Measurements from ENCODE around the gene ZNF829. TPM values are rescaled to one million over a fixed set of nuclear protein-coding genes. Genes with fewer than 3 reads are reported as not detected.

ZNF829 gene
- total and polyA plus RNA-seq, 2 experiments from 2014 or later: 5.9 to 8.5 TPM

- no peak overlapping the region for H3K4me3 ChIP-seq
- H3K27ac Mint-ChIP-seq: no peak overlapping the region
- H3K4me2 ChIP-seq: no peak overlapping the region
- H3K9me2 ChIP-seq (ENCODE audit: insufficient read depth): no peaks in the 10 kb centered on the region
- H3K27me3 ChIP-seq (ENCODE audit: insufficient read depth): no peaks in the 10 kb centered on the region
- no peaks in the 10 kb centered on the region for H3K4me1 ChIP-seq (ENCODE audit: insufficient read depth)
- no peaks in the 10 kb centered on the region for H3K4me1 Mint-ChIP-seq
- no peak overlapping the region for H3K27ac ChIP-seq (ENCODE audit: low read depth)
- H3F3A ChIP-seq (replicated peaks; ENCODE audit: low read depth): no peaks in the 10 kb centered on the region
- H3K79me2 ChIP-seq (replicated peaks; ENCODE audit: insufficient read depth): no peaks in the 10 kb centered on the region
- TF ChIP-seq POLR2AphosphoS5 (IDR thresholded peaks at IDR 0.05; ENCODE audit: low read depth): no peak
- no peak for TF ChIP-seq STAT1 (IDR thresholded peaks at IDR 0.05; ENCODE audit: unreplicated experiment)
- TF ChIP-seq EZH2 (IDR thresholded peaks at IDR 0.05; ENCODE audit: low read depth, unreplicated experiment): no peak
- no peak for TF ChIP-seq REST (IDR thresholded peaks at IDR 0.05; ENCODE audit: unreplicated experiment)
- no peak for TF ChIP-seq EZH2phosphoT487 (IDR thresholded peaks at IDR 0.05; ENCODE audit: unreplicated experiment)
- TF ChIP-seq ZNF331 (CRISPR knock-in tag; IDR thresholded peaks at IDR 0.05; ENCODE audit: low read depth): no peak
- no peak for TF ChIP-seq NANOG (IDR thresholded peaks at IDR 0.05; ENCODE audit: borderline replicate concordance)
- TF ChIP-seq CTCF (conservative IDR thresholded peaks at IDR 0.05; ENCODE audit: low read depth in 2 of 2): no peak
- no peak for TF ChIP-seq CREB1 (CRISPR knock-in tag; IDR thresholded peaks at IDR 0.05; ENCODE audit: low read depth)
- TF ChIP-seq, protein P1, sequence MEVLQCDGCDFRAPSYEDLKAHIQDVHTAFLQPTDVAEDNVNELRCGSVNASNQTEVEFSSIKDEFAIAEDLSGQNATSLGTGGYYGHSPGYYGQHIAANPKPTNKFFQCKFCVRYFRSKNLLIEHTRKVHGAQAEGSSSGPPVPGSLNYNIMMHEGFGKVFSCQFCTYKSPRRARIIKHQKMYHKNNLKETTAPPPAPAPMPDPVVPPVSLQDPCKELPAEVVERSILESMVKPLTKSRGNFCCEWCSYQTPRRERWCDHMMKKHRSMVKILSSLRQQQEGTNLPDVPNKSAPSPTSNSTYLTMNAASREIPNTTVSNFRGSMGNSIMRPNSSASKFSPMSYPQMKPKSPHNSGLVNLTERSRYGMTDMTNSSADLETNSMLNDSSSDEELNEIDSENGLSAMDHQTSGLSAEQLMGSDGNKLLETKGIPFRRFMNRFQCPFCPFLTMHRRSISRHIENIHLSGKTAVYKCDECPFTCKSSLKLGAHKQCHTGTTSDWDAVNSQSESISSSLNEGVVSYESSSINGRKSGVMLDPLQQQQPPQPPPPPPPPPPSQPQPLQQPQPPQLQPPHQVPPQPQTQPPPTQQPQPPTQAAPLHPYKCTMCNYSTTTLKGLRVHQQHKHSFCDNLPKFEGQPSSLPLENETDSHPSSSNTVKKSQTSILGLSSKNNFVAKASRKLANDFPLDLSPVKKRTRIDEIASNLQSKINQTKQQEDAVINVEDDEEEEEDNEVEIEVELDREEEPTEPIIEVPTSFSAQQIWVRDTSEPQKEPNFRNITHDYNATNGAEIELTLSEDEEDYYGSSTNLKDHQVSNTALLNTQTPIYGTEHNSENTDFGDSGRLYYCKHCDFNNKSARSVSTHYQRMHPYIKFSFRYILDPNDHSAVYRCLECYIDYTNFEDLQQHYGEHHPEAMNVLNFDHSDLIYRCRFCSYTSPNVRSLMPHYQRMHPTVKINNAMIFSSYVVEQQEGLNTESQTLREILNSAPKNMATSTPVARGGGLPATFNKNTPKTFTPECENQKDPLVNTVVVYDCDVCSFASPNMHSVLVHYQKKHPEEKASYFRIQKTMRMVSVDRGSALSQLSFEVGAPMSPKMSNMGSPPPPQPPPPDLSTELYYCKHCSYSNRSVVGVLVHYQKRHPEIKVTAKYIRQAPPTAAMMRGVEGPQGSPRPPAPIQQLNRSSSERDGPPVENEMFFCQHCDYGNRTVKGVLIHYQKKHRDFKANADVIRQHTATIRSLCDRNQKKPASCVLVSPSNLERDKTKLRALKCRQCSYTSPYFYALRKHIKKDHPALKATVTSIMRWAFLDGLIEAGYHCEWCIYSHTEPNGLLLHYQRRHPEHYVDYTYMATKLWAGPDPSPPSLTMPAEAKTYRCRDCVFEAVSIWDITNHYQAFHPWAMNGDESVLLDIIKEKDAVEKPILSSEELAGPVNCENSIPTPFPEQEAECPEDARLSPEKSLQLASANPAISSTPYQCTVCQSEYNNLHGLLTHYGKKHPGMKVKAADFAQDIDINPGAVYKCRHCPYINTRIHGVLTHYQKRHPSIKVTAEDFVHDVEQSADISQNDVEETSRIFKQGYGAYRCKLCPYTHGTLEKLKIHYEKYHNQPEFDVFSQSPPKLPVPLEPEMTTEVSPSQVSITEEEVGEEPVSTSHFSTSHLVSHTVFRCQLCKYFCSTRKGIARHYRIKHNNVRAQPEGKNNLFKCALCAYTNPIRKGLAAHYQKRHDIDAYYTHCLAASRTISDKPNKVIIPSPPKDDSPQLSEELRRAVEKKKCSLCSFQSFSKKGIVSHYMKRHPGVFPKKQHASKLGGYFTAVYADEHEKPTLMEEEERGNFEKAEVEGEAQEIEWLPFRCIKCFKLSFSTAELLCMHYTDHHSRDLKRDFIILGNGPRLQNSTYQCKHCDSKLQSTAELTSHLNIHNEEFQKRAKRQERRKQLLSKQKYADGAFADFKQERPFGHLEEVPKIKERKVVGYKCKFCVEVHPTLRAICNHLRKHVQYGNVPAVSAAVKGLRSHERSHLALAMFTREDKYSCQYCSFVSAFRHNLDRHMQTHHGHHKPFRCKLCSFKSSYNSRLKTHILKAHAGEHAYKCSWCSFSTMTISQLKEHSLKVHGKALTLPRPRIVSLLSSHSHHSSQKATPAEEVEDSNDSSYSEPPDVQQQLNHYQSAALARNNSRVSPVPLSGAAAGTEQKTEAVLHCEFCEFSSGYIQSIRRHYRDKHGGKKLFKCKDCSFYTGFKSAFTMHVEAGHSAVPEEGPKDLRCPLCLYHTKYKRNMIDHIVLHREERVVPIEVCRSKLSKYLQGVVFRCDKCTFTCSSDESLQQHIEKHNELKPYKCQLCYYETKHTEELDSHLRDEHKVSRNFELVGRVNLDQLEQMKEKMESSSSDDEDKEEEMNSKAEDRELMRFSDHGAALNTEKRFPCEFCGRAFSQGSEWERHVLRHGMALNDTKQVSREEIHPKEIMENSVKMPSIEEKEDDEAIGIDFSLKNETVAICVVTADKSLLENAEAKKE (CRISPR knock-in tag; IDR thresholded peaks at IDR 0.05): no peak
- H3K9me3 Mint-ChIP-seq: peaks cover 78% of the 10 kb centered on the region
- H3K36me3 Mint-ChIP-seq (ENCODE audit: low read depth): peaks cover 60% of the 10 kb centered on the region
- DNase-seq (ENCODE audit: low spot score) (no peak), ATAC-seq (no peak)
- H4K20me1 ChIP-seq (replicated peaks; ENCODE audit: insufficient read depth): no peaks in the 10 kb centered on the region
- H3K36me3 ChIP-seq (ENCODE audit: insufficient read depth): peaks cover 25% of the 10 kb centered on the region
- H3K4me3 Mint-ChIP-seq: no peak overlapping the region
- H3K27me3 Mint-ChIP-seq (ENCODE audit: insufficient read depth, low read depth, poor library complexity): no peaks in the 10 kb centered on the region
- no peak overlapping the region for H2AFZ ChIP-seq
Observed at GRCh38 chr19:36950335-36951119, 34.4 kb upstream of the ZNF829 start.

Data from GM23338 (cell line).